Upper lobe of left lung (tissue), 6 donors: ENCODE results near the gene BAG5. TPM values are rescaled to one million over a fixed set of nuclear protein-coding genes. Genes with fewer than 3 reads are reported as not detected.

Source experiments
- ATAC-seq, 2 donors: fragments of 200-7000 bp; cut with Tn5 transposase; one replicate each; pipeline ENCODE4 v1.9.1; 2022; ENCODE audit warnings: mild to moderate bottlenecking in 2 of 2, moderate library complexity in 2 of 2; ENCODE audit not compliant: low FRiP score in 2 of 2
- DNase-seq, 2 donors: peaks; one replicate each; pipeline ENCODE4 v3.0.0-alpha.2; 2019 to 2020
- H3K27ac ChIP-seq, 4 donors: fragments of 200-600 bp; sonication (generic); one replicate each; pipeline ENCODE4 v1.5.1; 2016 to 2019
- H3K27me3 ChIP-seq, 4 donors: fragments of 200-600 bp; sonication (generic); one replicate each; pipeline ENCODE4 v1.5.1; 2017 to 2019
- H3K36me3 ChIP-seq, 4 donors: fragments of 200-600 bp; sonication (generic); one replicate each; pipeline ENCODE4 v1.5.1; 2016 to 2019
- H3K4me1 ChIP-seq, 4 donors: fragments of 200-600 bp; sonication (generic); one replicate each; pipeline ENCODE4 v1.5.1; 2018 to 2019
- H3K4me3 ChIP-seq, 4 donors: fragments of 200-600 bp; sonication (generic); one replicate each; pipeline ENCODE4 v1.5.1; 2017 to 2019; ENCODE audit warnings: mild to moderate bottlenecking in 2 of 4, moderate library complexity in 1 of 4
- H3K9me3 ChIP-seq, 4 donors: fragments of 200-600 bp; sonication (generic); one replicate each; pipeline ENCODE4 v1.5.1; 2018 to 2019
- CTCF ChIP-seq, 6 experiments: fragments of 450-650 bp in 4 of 6; fragments of 200-600 bp in 2 of 6; sonication (generic) in 2 of 6; IDR thresholded peaks; one replicate each; pipeline ENCODE4 v1.5.1; 2016 to 2019; ENCODE audit warnings: antibody characterized with exemption in 6 of 6
- EP300 ChIP-seq, 4 donors: sonication (generic); formaldehyde crosslinking; IDR thresholded peaks; one replicate each; pipeline ENCODE4 v1.5.1; 2017; ENCODE audit warnings: antibody characterized with exemption in 4 of 4, control low read depth in 2 of 4
- POLR2A ChIP-seq, 4 donors: fragments of 450-650 bp; IDR thresholded peaks; one replicate each; pipeline ENCODE4 v1.5.1; 2016 to 2017; ENCODE audit warnings: antibody characterized with exemption in 4 of 4, mild to moderate bottlenecking in 2 of 4
- POLR2AphosphoS5 ChIP-seq, 2 donors: sonication (generic); formaldehyde crosslinking; IDR thresholded peaks; one replicate each; pipeline ENCODE4 v1.5.1; 2017; ENCODE audit warnings: antibody characterized with exemption in 2 of 2
- WGBS, 2 donors: methylation state at CpG; one replicate each; pipeline ENCODE4 v1.1.5; 2017 to 2018; 5-methylcytosine and 5-hydroxymethylcytosine counted together
- total RNA-seq, 6 donors: library from RNA; depleted of rRNA in 4 of 6; stranded (reverse); fragments of >200 nt in 4 of 6; gene quantifications; one replicate each; pipeline versions ENCODE4 v1.1.0 to v1.2.1, GENCODE V29; 2016 to 2021
- donor health status: DM: no; HTN: no; CAD: no; lungs with moderate emphysema.
- donor health status: DM: no; HTN: yes; CAD: no; lungs with severe emphysema.

Gene BAG5
- total RNA-seq, 6 donors from 2014 or later, result 12.6 to 36.9 (median 27.1) TPM

- DNase-seq (peak; percentile 76 to 86), ATAC-seq (peak; percentile 45 to 63)
- no peaks in the 10 kb centered on the region for H3K9me3 ChIP-seq
- H3K4me3 ChIP-seq, result no peak overlapping the region
- no peak overlapping the region for H3K27ac ChIP-seq
- H3K27me3 ChIP-seq, result no peaks in the 10 kb centered on the region
- H3K4me1 ChIP-seq, result peaks cover 36 to 55% (median 40%) of the 10 kb centered on the region in 4 donors
- TF ChIP-seq POLR2AphosphoS5 (IDR thresholded peaks at IDR 0.05), result no peak
- TF ChIP-seq CTCF (IDR thresholded peaks at IDR 0.05), result peak; percentile 77 to 97 (median 95)
- peak in 1 of 4 donors; percentile 9 for TF ChIP-seq POLR2A (IDR thresholded peaks at IDR 0.05)
- H3K36me3 ChIP-seq, result no peaks in the 10 kb centered on the region
- WGBS, 2 donors, result 32 to 36% methylated on average over 6 to 14 of the region's 21 CpGs
These were observed 15.6 kb downstream of the BAG5 start for GRCh38 chr14:103546652-103547454.

GRCh38 chr14:103545915-103546651 lies 16.4 kb downstream of the BAG5 start:
- ATAC-seq (no peak), DNase-seq (peak in 1 of 2 donors; percentile 76)
- H3K27ac ChIP-seq, result no peak overlapping the region
- TF ChIP-seq EP300 (IDR thresholded peaks at IDR 0.05), result no peak
- no peak for TF ChIP-seq CTCF (IDR thresholded peaks at IDR 0.05)
- no peak overlapping the region for H3K4me3 ChIP-seq
- H3K4me1 ChIP-seq, result peaks cover 36 to 58% (median 45%) of the 10 kb centered on the region in 4 donors
- H3K36me3 ChIP-seq, result no peaks in the 10 kb centered on the region
- WGBS, 2 donors, result 82 to 83% methylated on average over 15 to 21 of the region's 27 CpGs
- H3K27me3 ChIP-seq, result no peaks in the 10 kb centered on the region
- no peaks in the 10 kb centered on the region for H3K9me3 ChIP-seq

- ATAC-seq (no peak), DNase-seq (peak in 1 of 2 donors; percentile 72)
- WGBS, 2 donors, result 90 to 91% methylated on average over 6 to 26 of the region's 29 CpGs
- H3K27ac ChIP-seq, result no peak overlapping the region
- no peak for TF ChIP-seq EP300 (IDR thresholded peaks at IDR 0.05)
- TF ChIP-seq POLR2AphosphoS5 (IDR thresholded peaks at IDR 0.05), result no peak
- no peak for TF ChIP-seq POLR2A (IDR thresholded peaks at IDR 0.05)
- no peak for TF ChIP-seq CTCF (IDR thresholded peaks at IDR 0.05)
- H3K27me3 ChIP-seq, result no peaks in the 10 kb centered on the region
- H3K36me3 ChIP-seq, result no peaks in the 10 kb centered on the region
- peaks cover 34 to 58% (median 46%) of the 10 kb centered on the region in 4 donors for H3K4me1 ChIP-seq
- no peak overlapping the region for H3K4me3 ChIP-seq
- H3K9me3 ChIP-seq, result no peaks in the 10 kb centered on the region
These were observed 17.1 kb downstream of the BAG5 start for GRCh38 chr14:103545219-103545914.

- ATAC-seq, result peak in 1 of 2 donors; percentile 25
- Histone ChIP-seq H3K27me3 (no peaks in the 10 kb centered on the region), H3K36me3 (no peaks in the 10 kb centered on the region), H3K4me1 (peaks cover 39 to 61% (median 49%) of the 10 kb centered on the region in 4 donors), H3K27ac (peak overlapping the region in 1 of 4 donors; percentile 27), H3K9me3 (no peaks in the 10 kb centered on the region), H3K4me3 (no peak overlapping the region)
- peak in 1 of 2 donors; percentile 89 for DNase-seq
- TF ChIP-seq CTCF (IDR thresholded peaks at IDR 0.05) (no peak), POLR2AphosphoS5 (IDR thresholded peaks at IDR 0.05) (no peak), EP300 (IDR thresholded peaks at IDR 0.05) (no peak), POLR2A (IDR thresholded peaks at IDR 0.05) (no peak)
- 63 to 80% methylated on average over 1 to 25 of the region's 35 CpGs for WGBS, 2 donors
These were observed 17.9 kb downstream of the BAG5 start for GRCh38 chr14:103544388-103545218.
